OCI-LY3 (cell line): ENCODE measurements around the gene RBBP8NL.

Experiments
- H2AFZ ChIP-seq: fragments of 200-600, 300-600 bp; shearing (Covaris generic); 2 replicates; pipeline ENCODE4 v1.6.0; 2014; ENCODE audit warnings: antibody characterized with exemption, low read depth, low read length
- H3K27ac ChIP-seq: fragments of 200-600, 300-600 bp; sonication (generic); 2 replicates; pipeline ENCODE4 v1.5.1; 2014; ENCODE audit warnings: mild to moderate bottlenecking, low read length, moderate library complexity, mixed read lengths
- H3K27me3 ChIP-seq: fragments of 200-600, 300-600 bp; sonication (generic); 2 replicates; pipeline ENCODE4 v1.6.1; 2014; ENCODE audit warnings: low read depth, low read length, mixed read lengths
- H3K36me3 ChIP-seq: fragments of 200-600, 300-600 bp; sonication (generic); replicated peaks from 2 replicates; pipeline ENCODE3; 2014; ENCODE audit warnings: low read depth, low read length, mixed read lengths
- H3K4me1 ChIP-seq: fragments of 300-600, 200-600 bp; sonication (generic); 2 replicates; pipeline ENCODE4 v1.6.1; 2014; ENCODE audit warnings: low read length, mixed read lengths
- H3K4me2 ChIP-seq: fragments of 200-600, 300-600 bp; sonication (generic); 2 replicates; pipeline ENCODE4 v1.6.1; 2014; ENCODE audit warnings: low read length, mixed read lengths
- H3K4me3 ChIP-seq: fragments of 300-600, 200-600 bp; sonication (generic); 2 replicates; pipeline ENCODE4 v1.5.1; 2014; ENCODE audit warnings: antibody characterized with exemption, mild to moderate bottlenecking, low read length, moderate library complexity
- H3K79me2 ChIP-seq: fragments of 300-600, 200-600 bp; shearing (Covaris generic); 2 replicates; pipeline ENCODE4 v1.6.1; 2014; ENCODE audit warnings: mild to moderate bottlenecking, low read length, mixed read lengths
- H3K9ac ChIP-seq: fragments of 300-600, 200-600 bp; shearing (Covaris generic); 2 replicates; pipeline ENCODE4 v1.6.0; 2014; ENCODE audit warnings: mild to moderate bottlenecking, low read length, moderate library complexity
- H3K9me3 ChIP-seq: fragments of 200-600, 300-600 bp; shearing (Covaris generic); 2 replicates; pipeline ENCODE4 v1.6.1; 2014; ENCODE audit warnings: low read length, mixed read lengths; ENCODE audit not compliant: insufficient read depth
- H4K20me1 ChIP-seq: fragments of 200-600, 300-600 bp; sonication (generic); 2 replicates; pipeline ENCODE4 v1.6.1; 2016; ENCODE audit warnings: low read length, mixed read lengths; ENCODE audit not compliant: insufficient read depth
- CTCF ChIP-seq: fragments of 200-600, 300-600 bp; sonication (generic); IDR thresholded peaks from 2 replicates; pipeline ENCODE4 v1.5.1; 2014; ENCODE audit warnings: antibody characterized with exemption, low read length, low read depth
- EZH2phosphoT487 ChIP-seq: fragments of 200-600 bp; shearing (Covaris generic); IDR thresholded peaks from 2 replicates; pipeline ENCODE4 v1.6.1; 2018; ENCODE audit warnings: antibody characterized with exemption, mixed run types, low read depth

Gene RBBP8NL

GRCh38 chr20:62462976-62463592 is 35.7 kb upstream of the RBBP8NL start:
- Histone ChIP-seq H3K27me3 (0 out of 2 replicates have a peak, but pooled peaks cover 3% of the 10 kb centered on the region), H3K36me3 (no peaks in the 10 kb centered on the region), H3K27ac (no peak overlapping the region), H3K4me1 (no peaks in the 10 kb centered on the region), H3K9ac (no peak overlapping the region), H4K20me1 (no peaks in the 10 kb centered on the region), H3K4me2 (no peak overlapping the region), H3K79me2 (no peaks in the 10 kb centered on the region), H2AFZ (no peak overlapping the region), H3K9me3 (no peaks in the 10 kb centered on the region), H3K4me3 (no peak overlapping the region)
- TF ChIP-seq CTCF, result no peak
- no peak for TF ChIP-seq EZH2phosphoT487

GRCh38 chr20:62461834-62462233 is 34.5 kb upstream of the RBBP8NL start:
- Histone ChIP-seq H3K9me3 (no peaks in the 10 kb centered on the region), H2AFZ (no peak overlapping the region), H3K27ac (no peak overlapping the region), H3K4me2 (no peak overlapping the region), H4K20me1 (no peaks in the 10 kb centered on the region), H3K79me2 (no peaks in the 10 kb centered on the region), H3K9ac (no peak overlapping the region), H3K4me3 (no peak overlapping the region), H3K27me3 (no peaks in the 10 kb centered on the region), H3K4me1 (no peaks in the 10 kb centered on the region), H3K36me3 (no peaks in the 10 kb centered on the region)
- TF ChIP-seq EZH2phosphoT487 (no peak), CTCF (no peak)

- Histone ChIP-seq H3K36me3 (no peaks in the 10 kb centered on the region), H3K4me1 (no peaks in the 10 kb centered on the region), H2AFZ (no peak overlapping the region), H3K4me2 (no peak overlapping the region), H3K79me2 (no peaks in the 10 kb centered on the region), H3K27ac (no peak overlapping the region), H3K9ac (no peak overlapping the region), H3K27me3 (no peaks in the 10 kb centered on the region), H3K9me3 (no peaks in the 10 kb centered on the region), H4K20me1 (no peaks in the 10 kb centered on the region), H3K4me3 (no peak overlapping the region)
- no peak for TF ChIP-seq EZH2phosphoT487
Measured at GRCh38 chr20:62461157-62461556, 33.8 kb upstream of the RBBP8NL start.

GRCh38 chr20:62460678-62461077 is 33.3 kb upstream of the RBBP8NL start:
- Histone ChIP-seq H4K20me1 (no peaks in the 10 kb centered on the region), H3K9ac (no peak overlapping the region), H3K27ac (no peak overlapping the region), H2AFZ (no peak overlapping the region), H3K36me3 (no peaks in the 10 kb centered on the region), H3K4me3 (no peak overlapping the region), H3K27me3 (no peaks in the 10 kb centered on the region), H3K4me2 (no peak overlapping the region), H3K9me3 (no peaks in the 10 kb centered on the region), H3K4me1 (no peaks in the 10 kb centered on the region), H3K79me2 (no peaks in the 10 kb centered on the region)
- TF ChIP-seq EZH2phosphoT487 (no peak), CTCF (no peak)
